DMS53 treated with DMSO at 0.1 percent for 48 hours (cell line): Measurements from ENCODE around the gene REM2.

Experiments
- DNase-seq: peaks from one replicate; lab custom pipeline; 2025; ENCODE audit not compliant: unreplicated experiment; lab: John Stamatoyannopoulos, UW

The REM2 gene

DNA sequence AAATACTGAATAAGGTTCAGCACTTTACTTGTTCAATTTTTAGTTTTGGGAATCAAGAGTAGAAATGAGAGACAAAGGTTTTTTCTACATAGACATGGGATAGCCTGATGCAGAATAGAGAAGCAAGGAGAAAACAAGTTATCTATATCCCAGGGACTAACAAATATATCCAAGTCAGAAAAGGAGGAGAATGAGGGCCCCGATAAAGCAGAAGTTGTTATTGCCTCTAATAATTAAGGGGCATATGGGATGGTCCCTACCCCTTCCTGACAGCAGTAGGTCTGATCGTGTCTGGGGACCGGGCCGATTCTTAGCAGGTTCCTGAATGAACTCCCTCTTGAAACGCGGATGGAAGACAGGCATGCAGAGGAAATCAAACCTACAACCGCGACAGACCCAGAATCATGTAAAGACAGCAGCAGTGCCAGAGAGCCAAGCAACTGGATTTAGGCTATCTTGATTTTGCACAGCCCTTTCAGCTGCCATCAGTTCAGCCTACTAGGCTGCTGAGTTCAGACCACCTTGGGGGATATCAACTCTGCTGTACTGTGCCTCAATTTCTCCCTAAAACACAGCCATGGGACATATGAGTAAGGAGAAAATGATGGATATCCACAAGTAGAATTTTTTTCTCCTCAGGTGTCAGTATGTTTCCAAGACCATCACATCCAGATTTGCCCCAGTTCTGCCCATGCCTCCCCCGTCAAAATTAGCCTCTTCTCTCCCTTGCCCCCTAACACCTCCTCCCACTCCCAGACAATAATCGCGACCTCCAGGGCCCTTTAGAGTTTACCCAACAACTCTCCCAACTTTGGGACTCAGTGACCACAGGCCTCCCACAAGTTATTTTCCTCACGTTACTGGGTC is 45.4 kb downstream of the REM2 start:
- DNase-seq = no peak

DNA sequence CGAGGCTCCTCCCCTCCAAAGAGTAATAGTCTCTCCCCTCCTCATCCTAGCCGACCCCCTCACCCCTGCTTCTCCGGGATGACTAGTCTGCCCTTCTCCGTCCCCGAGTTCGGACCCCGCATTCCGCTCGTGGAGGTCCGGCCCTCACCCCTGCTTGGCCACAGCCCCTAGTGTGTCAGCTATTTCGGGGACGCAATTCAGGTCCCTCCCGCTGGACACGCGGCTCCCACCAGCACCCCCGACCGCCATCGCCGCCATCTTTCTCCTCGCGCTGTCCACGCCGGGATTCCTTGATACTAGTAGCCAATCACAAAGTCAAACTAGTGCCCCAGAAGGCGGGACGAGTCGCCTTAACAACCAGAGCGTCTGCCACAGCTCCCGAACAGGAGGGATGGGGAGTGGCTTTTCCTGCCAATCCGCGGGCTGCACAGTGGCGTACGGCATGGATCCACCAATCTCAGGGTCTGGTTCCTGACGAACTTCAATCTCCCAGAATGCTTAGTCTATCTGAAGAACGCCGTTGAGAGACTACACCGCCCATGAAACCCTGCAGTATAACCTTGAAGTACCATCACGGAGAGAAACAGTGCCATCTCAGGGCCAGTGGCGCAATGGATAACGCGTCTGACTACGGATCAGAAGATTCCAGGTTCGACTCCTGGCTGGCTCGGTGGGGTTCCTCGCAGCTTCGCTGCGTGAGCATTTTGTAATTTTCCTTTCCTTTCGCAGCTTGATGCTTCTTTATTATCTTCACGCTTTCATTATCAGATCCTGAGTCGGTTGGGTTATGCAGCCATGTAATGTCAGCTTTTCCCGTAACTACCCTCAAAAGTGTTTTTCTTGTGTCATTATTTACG is 46.3 kb downstream of the REM2 start, which contains the start of gene PRMT5:
Gene PRMT5 (minus strand): TSS at position 273 of the 857 bp plus-strand sequence. CDS start 15 bp downstream, at position 258.
- peak; percentile 94 for DNase-seq

GRCh38 chr14:22929961-22930364 is 46.9 kb downstream of the REM2 start:
- no peak for DNase-seq

DNA sequence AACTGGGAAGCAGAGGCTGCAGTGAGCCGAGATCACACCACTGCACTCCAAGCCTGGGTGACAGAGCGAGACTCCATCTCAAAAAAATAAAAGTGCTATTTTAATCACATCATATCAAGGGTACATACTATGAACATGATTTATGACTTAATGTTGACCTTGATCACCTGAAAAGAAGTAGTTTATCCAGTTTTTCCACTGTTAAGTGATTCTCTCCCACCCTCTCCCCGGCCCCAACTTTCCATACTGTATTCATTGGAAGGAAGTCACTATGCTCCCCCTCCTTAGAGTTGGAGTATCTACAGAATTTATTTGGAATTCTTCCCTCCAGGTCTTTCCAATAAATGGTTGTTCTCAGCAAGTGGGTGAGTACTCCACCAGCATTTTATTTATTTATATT is 49.1 kb downstream of the REM2 start:
- peak; percentile 22 for DNase-seq

DNA sequence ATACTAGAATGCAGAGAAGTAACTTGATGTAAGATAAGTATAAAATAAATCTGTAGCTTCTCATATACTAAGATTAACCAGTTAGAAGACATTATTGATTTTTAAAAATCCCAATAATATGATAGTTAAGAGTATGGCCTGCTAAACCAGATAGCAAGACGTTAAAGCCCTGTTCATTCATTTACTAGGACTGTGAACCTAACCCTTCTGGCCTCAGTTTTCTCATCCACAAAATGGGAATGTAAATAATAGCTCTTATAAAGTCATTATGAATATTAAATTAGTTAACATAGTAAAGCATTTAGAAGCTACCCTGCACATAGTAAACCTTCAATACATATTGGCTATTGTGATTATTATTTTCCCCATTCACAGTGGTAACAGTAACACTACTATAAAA is 52.1 kb downstream of the REM2 start:
- DNase-seq = no peak
